Activated effector memory CD4-positive, alpha-beta T cell treated with Interleukin-2 at 50 U/mL for 16 hours (primary cell): ENCODE data around the gene VPS4B.
"Not testable (repeated sequence)": the region's sequence is repeated elsewhere in the genome, so short reads cannot be mapped to it uniquely, and the experiment has no call there.

Experiments used
- DNase-seq: peaks from one replicate; pipeline ENCODE4 v3.0.0-alpha.2; 2020

Gene VPS4B

DNA sequence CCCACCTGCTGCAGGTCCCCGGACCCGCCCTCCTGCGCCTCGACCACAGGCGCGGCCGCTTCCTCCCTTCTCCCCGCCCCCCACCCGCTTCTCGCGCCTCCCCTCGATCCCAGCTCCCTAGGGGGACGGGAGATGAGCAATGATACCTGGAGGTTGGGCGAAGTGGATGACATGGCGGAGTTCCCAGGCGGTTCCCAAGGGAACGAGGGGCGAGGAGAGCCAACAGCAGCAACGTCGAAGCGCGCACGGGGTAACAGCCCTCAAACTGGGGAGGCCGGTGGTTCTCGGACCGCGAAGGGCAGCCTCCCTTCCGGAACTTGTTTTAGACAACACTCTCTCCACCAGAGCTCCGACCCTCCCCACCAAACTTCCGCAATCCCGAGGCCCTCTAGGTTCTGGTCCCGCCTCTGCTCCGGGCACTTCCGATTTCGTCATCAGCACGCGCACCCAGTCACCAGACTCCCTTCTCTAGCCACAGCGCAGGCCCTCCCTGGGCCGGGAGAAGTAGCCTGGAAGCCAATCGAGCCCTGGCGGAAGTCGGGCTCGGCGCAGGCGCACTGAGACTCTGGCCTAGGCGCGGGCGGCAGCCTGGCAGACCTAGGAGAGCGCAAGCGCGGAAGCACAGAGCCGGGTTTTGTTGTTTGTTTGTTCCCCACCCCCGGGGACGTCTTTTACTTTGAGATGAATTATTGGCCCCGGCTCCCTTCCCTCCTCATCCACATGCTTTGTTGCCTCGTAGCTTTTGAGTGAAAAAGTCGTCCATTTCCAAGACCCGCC lies at the start of gene VPS4B:
VPS4B (minus strand) TSS at position 390 of the 777 bp plus-strand sequence; CDS start at position 173, 217 bp downstream.
- peak; percentile 100 for DNase-seq

DNA sequence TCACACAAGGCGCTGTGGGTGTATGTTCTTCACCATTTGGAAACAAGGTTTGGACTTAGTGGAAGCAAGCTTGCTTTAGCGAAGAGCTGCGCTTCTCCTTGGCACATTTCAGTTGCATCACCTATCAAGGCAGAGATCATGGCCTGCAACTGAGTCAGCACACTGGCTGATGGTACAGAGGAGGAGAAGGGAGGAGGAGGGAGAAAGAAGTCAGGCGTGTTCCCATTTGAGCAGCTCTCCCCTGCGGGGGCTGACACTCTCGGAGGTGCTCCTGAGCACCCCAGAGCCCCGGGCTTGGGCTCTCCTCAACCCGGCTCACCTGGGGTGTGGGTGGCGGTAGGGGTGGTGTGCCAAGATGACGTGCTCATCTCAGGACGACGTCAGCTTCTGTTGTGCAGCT lies 48.5 kb upstream of the VPS4B start:
- no peak for DNase-seq

DNA sequence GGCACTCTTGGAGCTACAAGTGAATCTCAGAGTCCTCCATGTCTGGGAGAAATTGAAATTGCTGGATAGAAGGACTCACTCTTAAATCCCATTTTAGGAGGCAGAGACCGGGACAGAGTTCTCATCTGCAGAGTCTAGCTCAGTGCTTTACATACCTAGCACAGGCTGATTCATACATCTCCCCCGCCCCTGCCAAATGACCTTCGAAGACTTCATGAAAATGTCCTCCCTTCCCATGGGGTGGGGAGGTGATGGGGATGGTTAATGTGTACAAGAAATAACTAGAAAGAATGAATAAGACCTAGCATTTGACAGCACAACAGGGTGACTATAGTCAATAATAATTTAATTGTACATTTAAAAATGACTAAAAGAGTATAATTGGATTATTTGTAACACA lies 46.3 kb upstream of the VPS4B start:
- no peak for DNase-seq

DNA sequence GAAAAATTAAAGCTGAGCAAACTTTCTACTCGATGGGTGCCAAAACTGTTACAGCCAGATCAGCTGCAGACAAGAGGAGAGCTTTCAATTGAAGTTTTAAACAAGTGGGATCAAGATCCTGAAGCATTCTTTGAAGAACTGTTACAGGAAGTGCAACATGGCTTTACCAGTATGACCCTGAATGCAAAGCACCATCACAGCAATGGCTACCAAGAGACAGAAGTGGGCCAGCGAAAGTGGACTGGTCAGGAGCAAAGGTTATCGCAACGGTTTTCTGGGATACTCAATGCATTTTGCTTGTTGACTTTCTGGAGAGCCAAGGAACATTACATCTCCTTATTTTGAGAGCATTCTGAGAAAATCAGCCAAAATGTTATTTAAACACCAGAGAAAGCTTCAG lies 45.4 kb upstream of the VPS4B start:
- DNase-seq, result no peak

DNA sequence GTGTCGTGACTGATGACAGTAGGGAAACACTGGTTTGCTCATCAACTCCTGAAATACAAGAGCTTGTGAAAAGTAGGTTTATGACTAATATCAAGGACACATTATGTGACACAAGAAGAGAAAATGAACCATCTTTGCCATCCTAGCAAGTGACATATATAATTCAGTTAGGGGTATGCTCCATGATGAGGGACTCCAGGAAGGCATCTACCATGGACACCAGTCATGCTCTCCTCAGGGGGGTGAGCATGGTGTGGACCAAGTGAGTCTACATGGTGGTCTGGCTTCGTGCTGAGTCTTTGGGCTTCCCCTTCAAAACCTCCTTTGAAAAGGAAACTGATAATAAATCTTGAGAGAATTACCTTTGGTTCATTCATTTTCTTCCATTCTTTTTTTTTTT lies 42.8 kb upstream of the VPS4B start:
- no peak for DNase-seq

DNA sequence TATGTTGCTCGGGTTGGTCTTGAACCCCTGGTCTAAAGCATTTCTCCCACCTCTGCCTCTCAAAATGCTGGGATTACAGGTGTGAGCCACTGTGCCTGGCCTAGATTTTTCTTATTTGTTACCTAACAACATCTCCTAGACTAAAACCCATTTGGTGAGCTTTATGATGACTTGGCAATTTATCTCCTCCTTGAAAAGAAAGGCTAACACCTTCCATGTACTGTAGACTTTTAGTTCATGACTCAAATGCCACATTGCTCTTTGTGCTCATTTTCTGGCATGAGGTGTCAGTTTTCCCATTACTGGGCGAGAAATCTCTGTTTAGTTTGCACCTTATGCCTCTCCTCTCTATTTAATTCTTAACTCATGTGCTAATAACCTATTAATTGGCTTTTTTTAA lies 42.2 kb upstream of the VPS4B start:
- no peak for DNase-seq

DNA sequence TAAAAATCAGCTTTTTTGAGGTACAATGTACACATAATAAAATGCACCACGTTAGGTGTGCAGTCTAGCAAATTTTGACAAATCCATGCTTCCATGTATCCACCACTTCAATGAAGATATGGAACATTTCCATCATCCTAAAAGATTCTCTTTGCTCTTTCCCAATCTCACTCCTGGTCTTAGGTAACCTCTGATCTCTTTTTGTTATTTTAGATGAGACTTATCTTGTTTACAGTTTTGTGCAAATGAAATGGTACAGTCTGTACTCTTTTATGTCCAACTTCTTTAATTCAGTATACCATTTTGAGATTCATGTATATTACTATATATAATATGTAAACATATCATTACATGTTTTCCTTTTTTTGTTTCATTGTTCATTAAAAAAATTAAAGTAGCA lies 38.1 kb upstream of the VPS4B start:
- DNase-seq, result no peak

DNA sequence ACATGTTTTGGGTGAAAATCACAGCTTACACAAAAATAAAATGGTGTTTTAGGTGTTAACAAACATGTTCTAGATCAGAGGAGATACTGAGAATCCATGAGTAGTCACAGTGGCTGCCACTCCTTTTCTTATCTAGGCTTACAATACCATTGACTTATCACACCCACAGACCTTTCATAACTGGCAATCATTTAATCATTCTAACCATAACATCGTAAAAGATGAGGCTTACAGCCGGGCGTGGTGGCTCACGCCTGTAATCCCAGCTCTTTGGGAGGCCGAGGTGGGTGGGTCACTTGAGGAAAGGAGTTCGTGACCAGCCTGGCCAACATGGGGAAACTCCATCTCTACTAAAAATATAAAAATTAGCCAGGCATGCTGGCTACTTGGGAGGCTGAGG lies 35.7 kb upstream of the VPS4B start:
- DNase-seq, result no peak

DNA sequence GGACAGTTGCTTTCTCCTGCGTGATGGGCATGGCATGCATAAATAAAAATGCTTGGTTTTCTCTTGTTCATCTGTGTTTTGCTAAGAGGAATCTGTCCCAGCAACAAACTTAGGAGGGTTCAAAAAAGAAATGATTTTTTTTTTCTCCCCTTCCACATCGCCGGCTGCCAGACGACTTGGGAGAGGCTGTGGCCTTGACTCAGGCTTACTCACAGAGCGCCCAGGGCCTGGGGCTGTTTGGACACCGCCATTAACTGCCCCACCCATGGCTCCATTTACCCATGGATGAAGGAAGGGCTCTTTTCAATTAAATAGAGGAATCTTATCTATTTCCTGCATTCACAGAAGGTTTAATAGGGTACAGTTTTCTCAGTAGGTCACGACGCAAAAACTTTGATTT lies 32.2 kb upstream of the VPS4B start:
- DNase-seq, result no peak

DNA sequence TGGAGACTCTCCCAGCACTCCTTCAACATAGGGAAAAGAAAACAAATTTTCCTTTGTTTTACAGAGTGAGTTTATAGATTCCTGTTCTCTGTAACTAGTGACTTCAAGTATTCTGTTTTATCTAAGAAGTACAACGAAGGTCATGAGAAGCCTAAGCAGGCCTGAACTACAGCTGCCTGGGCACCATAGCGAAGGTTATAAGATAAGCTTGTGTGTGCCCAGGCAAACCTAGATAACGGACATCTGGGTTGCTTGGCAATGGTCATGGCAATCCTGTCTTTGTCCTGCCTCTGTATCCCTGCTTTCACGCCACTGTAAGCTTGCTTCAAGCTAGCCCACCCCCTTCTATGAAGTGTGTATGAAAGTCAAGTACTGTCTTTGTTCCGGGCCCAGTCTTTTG lies 30.5 kb upstream of the VPS4B start:
- DNase-seq, result not testable (repeated sequence)

DNA sequence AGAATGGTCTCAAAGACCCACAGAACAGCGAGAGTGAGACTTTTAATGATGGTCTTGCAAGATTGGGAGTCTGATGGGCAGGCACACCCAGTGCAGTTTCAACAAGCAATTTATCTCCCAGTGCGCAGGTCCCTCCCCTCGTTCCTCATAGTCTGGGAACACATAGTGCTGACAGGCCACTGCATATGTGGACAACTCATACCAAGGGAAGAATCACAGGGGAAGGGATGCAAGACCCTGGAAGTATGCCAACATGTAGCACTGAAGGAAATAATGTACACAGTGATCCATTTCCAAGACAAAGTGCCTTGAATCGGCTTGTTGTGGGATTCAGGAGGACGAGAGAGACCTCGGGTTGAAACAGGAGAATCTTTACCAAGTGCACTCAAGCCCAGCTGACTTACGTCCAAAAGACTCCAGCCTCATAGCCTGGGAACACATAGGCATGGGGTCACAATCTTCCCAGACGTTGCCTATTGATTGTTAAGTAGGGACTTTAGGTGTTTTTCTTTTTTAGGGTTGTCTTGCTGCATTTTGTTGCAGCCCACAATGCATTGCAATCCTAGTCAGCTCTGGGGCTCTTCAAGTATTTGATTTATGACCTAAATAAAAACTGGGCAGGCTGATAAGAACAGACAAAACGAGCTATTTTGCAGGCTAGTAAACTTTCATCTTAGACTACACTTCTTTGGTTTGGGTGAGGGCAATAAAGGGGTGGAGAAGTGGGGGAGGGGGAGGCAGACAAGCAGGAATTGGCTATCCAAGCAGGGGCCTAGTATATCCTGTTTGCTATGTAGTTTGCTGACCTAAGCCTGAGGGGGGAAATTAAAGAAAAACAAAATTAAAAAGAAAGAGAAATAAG lies 29.8 kb upstream of the VPS4B start:
- DNase-seq, result no peak

DNA sequence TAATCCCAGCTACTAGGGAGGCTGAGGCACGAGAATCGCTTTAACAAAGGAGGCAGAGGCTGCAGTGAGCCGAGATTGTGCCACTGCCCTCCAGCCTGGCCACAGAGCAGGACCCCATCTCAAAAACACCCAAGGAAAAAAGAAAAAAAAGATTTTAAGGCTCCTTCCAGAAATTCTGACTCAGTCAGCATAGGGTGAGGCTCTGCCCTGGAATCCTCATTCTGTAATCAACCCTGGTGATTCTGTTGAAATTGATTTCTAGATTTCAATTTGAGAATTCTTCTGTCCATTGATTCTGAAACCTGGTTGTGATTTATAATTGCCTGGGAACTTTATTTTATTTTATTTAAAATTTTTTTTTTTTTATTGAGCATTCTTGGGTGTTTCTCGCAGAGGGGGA lies 27.1 kb upstream of the VPS4B start:
- DNase-seq, result no peak

DNA sequence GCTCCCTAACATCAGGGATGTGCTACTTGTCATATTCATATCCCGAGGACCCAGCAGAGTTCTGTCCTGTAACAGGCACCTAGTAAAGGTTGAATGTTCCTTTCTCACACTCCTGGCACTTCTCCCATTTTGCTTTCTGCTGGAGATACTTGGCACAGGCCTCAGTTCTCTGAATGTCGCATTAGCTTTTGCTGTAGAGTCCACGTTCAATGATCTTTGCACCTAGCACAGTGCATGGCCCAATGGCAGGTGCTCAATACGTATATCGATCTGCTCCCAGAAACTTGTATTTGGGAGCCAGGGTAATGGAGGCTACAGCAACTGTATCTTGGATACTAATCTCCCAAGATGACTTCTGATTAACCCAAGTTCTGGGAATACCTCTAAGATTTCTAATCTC lies 24.8 kb upstream of the VPS4B start:
- DNase-seq, result no peak

DNA sequence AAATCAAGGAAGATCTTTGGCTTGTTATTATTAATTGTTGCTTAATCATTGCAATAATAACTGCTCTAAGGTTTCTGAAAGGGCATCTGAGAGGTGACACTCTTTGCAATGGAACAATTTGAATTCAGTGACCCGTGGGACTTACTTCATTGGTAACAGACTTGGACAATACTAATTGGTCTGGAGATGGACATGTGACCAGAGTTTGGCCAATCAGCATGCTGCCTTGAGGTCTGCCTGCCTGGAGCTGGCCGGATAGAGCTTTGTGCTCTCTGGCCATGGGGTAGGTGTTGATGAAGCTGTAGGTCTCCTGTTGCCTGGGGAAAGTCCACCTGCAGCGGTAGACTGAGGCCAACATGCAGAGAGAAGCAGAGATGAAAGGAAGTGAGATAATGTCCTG lies 24.0 kb upstream of the VPS4B start:
- DNase-seq, result no peak

DNA sequence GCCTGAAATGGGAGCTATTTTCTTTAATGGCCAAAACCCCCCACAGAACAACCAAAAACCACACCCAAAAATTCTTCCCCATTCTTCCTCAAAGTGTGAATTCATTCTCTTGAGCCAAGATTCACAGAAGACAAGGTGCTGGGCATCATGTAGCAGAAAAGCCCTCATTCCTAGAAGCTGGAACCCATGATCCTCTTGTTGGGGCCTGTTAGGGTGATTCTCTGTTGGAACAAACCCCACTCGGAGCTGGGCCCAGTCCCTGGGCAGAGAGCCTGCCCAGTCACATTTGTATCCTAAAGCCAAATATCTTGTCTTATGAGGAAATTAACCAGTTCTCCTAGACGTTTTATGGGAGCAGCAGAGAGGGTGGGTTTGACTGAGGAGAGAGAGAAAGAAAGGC lies 22.8 kb upstream of the VPS4B start:
- no peak for DNase-seq

DNA sequence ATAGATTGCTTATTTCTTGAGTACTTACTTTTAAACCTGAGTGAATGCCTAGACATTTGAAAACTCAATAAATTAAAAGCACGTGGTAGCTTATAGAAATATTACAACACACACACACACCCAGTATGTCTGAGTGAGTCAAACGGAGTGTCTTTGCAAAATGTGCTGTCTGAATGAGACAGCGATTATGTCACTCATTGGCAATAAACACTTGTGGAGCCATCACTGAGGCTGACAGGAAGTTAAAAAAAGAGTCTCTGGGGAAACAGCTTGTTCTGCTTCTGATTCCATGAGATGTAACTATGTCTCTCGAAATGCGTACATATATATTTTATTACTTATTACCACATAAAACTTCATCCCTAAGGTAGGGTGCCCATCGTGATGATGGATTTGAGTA lies 22.3 kb upstream of the VPS4B start:
- no peak for DNase-seq

DNA sequence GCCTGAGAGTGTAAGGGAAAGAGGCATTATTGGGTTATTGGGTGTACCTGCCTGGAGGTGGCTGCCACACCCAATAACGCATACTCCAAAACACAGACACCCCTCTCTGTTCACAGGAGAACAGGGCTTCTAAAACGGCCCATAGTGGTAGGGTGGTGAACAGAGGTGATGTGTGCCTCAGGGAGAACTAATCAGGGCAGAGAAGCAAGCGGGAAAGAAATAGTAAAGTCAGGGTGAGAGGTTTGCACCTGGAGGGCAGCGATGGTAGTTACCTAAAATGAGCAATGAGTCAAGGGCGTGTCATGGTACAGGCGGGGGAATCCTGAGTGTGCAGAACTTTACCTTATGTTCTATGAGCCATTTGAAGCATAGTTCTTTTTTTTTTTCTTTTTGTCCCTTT lies 21.6 kb upstream of the VPS4B start:
- no peak for DNase-seq

DNA sequence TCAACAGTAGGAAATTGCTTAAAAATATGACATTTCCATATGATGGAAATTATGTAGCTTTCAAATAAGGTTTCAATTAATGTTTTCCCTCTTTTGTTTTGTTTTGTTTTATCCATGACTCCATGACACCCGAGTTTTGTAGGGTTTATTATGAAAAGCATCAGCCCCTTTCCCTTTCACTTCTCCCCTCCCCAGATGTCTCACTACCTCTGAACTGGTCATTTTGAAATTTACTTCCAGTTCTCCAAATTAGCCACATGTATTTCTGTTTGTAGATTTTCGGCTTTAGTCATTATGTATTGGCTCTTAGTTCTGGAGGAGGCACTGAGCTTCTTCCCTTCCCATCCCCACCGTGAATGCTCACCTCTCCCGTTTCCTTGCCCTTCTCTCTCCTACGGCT lies 18.6 kb upstream of the VPS4B start:
- no peak for DNase-seq

DNA sequence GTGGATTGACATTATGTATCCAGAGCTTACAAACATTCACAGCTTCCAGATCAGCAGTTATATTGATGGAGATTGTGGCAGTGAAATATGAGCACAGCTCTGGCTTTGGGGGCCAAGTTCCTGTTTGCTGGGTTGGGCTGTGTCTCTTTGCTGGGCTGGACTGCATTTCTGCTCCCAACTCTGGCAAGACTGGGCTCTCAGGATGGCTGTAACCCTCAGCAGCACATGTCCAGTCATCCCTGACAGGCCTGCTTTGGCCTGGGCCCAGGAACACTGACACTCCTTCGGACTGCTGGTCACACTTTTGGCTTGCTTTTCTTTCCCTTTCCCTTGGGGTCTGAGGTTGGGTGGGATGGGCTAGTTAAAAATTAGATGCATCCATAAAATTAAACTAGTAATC lies 17.9 kb upstream of the VPS4B start:
- no peak for DNase-seq

DNA sequence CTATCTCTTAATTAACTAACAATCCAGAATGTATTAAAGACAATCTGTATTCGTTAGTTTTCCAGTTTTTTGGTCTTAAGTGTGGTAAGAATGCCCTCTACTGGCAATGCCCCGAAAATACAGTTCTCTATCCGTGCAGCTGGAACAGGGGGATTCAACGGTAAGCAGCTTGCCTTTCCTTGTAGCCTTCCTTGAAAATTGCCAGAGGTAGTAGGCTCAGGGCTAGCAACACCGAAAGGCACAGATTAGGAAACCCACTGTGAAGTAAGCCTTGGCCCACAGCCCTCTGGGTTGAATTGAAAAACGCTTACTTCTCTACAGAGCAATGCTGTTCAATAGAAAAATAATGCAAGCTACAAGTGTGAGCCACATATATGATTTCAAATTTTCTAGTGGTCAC lies 17.1 kb upstream of the VPS4B start:
- DNase-seq, result peak; percentile 14

DNA sequence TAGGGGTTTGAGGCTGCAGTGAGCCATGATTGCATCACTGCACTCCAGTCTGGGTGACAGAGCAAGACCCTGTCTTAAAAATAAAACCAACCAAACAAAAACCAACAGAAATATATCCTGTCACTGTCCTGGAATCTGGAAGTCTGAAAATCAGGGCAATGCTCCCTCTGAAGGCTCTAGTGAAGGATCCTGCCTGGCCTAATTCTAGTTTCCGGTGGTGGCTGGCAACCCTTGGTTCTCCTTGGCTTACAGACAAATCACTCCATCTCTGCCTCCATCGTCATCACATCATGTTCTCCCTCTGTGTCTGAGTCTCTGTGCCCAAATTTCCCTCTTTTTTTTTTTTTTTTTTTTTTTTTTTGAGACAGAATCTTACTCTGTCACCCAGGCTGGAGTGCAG lies 15.9 kb upstream of the VPS4B start:
- no peak for DNase-seq

DNA sequence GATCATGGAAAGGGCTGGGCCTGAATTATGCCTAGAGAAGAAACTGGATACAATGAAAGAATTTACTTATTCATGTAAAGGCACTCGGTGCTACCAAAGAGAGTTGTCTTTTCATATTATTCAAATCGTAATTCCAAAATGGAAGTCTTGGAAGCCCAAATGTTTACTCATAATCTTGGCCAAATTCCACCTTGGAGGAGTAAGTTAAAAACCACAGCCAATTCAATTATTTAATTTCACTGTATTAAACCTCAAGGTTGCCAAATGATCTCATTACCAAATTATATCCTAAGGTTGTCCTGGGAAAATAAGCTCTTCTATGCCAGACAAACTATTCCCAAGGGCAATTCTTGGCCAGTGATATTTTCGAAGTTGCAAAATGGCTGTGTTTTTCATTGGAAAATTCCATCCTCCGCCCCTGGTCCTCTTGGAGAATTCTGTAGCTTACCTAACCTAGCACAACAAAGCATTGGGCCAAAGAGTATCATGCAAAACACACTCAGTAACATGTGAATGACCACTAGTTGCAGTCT lies 11.1 kb upstream of the VPS4B start:
- no peak for DNase-seq

DNA sequence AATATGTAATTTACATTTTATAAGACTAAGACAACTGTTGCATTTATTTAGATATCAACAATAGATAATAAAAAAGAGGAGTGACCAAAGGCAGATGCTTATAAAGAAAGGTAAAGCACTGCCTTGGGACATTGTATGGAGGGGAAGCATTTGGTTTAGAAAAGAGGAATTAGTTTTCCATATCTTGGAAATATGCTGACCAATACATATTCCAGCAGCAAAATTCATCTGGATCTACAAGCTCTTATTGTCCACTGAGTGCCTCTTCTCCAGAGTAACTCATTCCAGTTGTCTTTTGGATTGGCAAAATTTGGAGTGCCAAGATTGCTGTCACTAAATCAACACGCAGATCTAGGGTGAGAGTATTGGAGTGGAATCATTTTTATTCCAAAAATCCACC lies 8.9 kb upstream of the VPS4B start:
- DNase-seq, result no peak

DNA sequence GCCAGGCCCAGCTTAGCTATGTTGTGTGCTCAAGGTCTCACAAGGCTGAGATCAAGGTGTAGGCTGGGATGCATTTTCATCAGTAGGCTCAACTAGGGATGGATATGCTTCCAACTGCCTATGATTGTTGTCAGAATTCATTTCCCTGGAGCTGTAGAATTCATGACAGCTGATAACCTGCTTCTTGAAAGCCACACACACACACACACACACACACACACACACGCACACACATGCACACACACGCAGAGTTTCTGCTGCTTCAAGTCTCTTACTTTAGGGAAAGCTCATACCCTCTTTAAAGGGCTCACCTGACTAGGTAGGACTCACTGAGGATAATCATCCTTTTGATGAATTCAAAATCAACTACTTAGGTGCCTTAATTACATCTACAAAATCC lies 8.2 kb upstream of the VPS4B start:
- no peak for DNase-seq
